Tibial nerve (tissue), 4 donors: ENCODE measurements around the gene SENP1. TPM values are rescaled to one million over a fixed set of nuclear protein-coding genes. Genes with fewer than 3 reads are reported as not detected.
A peak's percentile ranks its signal among the peaks of the same experiment; 100 is the strongest.

Source experiments
- DNase-seq, 2 donors: peaks; one replicate each; pipeline ENCODE4 v3.0.0-alpha.2; 2019; ENCODE audit warnings: low spot score in 2 of 2
- H3K27ac ChIP-seq, 4 donors: fragments of 200-600 bp; sonication (generic) in 3 of 4; one replicate each; pipeline ENCODE4 v1.5.1; 2017 to 2019; ENCODE audit warnings: mild to moderate bottlenecking in 1 of 4
- H3K27me3 ChIP-seq, 2 donors: fragments of 200-600 bp; sonication (generic) in 1 of 2; one replicate each; pipeline versions ENCODE4 v1.5.1 to v1.6.0; 2017 to 2019
- H3K36me3 ChIP-seq, 3 donors: fragments of 200-600 bp; sonication (generic); one replicate each; pipeline ENCODE4 v1.5.1; 2018 to 2019
- H3K4me1 ChIP-seq, 4 donors: fragments of 200-600 bp; sonication (generic) in 3 of 4; one replicate each; pipeline ENCODE4 v1.5.1; 2017 to 2019
- H3K4me3 ChIP-seq, 4 donors: fragments of 200-600 bp; sonication (generic) in 3 of 4; one replicate each; pipeline ENCODE4 v1.5.1; 2017 to 2019; ENCODE audit warnings: mild to moderate bottlenecking in 1 of 4, moderate library complexity in 1 of 4
- H3K9me3 ChIP-seq, 4 donors: fragments of 200-600 bp; sonication (generic) in 3 of 4; one replicate each; pipeline ENCODE4 v1.5.1; 2017 to 2019
- CTCF ChIP-seq, 5 experiments: fragments of 200-600 bp in 3 of 5; fragments of 450-650 bp in 2 of 5; sonication (generic) in 3 of 5; IDR thresholded peaks; one replicate each; pipeline ENCODE4 v1.5.1; 2016 to 2019; ENCODE audit warnings: antibody characterized with exemption in 5 of 5, mild to moderate bottlenecking in 3 of 5, moderate library complexity in 2 of 5
- EP300 ChIP-seq, 2 donors: sonication (generic); formaldehyde crosslinking; IDR thresholded peaks; one replicate each; pipeline ENCODE4 v1.6.1; 2017; ENCODE audit warnings: antibody characterized with exemption in 2 of 2, mild to moderate bottlenecking in 1 of 2
- POLR2A ChIP-seq, 2 donors: fragments of 450-650 bp; IDR thresholded peaks; one replicate each; pipeline ENCODE4 v1.6.1; 2017; ENCODE audit warnings: antibody characterized with exemption in 2 of 2, mild to moderate bottlenecking in 2 of 2, moderate library complexity in 2 of 2
- WGBS, 2 donors: methylation state at CpG; one replicate each; pipeline ENCODE4 v1.1.5; 2018; 5-methylcytosine and 5-hydroxymethylcytosine counted together
- total RNA-seq, 4 donors: library from RNA; depleted of rRNA; stranded (reverse); fragments of >200 nt; gene quantifications; one replicate each; pipeline ENCODE4 v1.1.0, GENCODE V29; 2016

SENP1 gene
- total RNA-seq, 4 donors from 2014 or later = 14.7 to 40.0 (median 21.1) TPM

DNA sequence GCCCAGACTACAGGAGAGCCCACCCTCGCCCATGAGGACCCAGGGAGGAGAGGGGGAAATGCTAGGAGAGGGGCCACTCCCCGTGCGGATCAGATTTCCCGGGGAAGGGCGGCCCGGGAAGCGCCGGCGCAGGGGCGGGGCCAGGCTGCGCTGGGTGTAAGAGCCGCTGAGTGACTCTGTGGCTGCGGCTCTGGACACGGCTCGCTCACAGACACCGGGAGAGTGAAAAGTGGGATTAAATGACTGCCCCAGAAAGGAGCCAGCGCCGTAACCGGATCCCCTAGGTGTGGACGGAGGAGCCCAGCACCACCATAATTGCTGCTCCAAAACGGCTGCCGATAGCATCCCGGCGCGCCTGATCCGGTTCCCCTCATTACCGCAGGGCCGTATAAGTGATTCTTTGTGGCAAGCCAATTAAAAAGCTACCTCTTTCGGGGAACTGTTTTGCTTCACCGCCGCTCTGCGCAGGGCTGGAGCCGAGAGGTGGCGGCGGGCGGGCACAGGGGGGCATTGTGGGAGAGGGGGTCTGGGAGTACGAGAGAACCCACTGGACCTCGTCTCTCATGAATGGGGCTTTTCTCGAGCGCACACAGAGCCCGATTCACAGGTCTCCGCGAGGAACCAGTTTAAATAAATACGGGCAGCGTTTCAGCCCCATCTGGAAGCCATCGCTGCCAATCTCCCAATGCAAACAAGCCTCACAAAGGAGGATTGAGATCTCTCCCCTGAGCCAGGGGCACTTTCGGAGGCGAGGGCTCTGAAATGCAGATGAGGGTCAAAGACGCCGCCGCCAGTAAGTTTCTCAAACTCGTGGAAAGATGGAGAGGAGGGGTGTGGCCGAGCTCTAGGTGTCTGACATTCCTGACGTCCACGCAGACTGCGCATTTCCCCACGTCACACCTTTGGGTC is 104.1 kb downstream of the SENP1 start:
- Histone ChIP-seq H3K36me3 (no peaks in the 10 kb centered on the region), H3K27me3 (peaks cover 0 to 68% of the 10 kb centered on the region in 2 donors), H3K4me1 (peaks cover 0 to 49% (median 37%) of the 10 kb centered on the region in 4 donors), H3K4me3 (peak overlapping the region; percentile 26 to 55 (median 47)), H3K27ac (no peak overlapping the region), H3K9me3 (no peaks in the 10 kb centered on the region)
- no peak for DNase-seq
- WGBS, 2 donors = 1% methylated on average over 57 of the region's 57 CpGs
- TF ChIP-seq EP300 (IDR thresholded peaks at IDR 0.05) = no peak
- no peak for TF ChIP-seq CTCF (IDR thresholded peaks at IDR 0.05)
- TF ChIP-seq POLR2A (IDR thresholded peaks at IDR 0.05) = no peak

DNA sequence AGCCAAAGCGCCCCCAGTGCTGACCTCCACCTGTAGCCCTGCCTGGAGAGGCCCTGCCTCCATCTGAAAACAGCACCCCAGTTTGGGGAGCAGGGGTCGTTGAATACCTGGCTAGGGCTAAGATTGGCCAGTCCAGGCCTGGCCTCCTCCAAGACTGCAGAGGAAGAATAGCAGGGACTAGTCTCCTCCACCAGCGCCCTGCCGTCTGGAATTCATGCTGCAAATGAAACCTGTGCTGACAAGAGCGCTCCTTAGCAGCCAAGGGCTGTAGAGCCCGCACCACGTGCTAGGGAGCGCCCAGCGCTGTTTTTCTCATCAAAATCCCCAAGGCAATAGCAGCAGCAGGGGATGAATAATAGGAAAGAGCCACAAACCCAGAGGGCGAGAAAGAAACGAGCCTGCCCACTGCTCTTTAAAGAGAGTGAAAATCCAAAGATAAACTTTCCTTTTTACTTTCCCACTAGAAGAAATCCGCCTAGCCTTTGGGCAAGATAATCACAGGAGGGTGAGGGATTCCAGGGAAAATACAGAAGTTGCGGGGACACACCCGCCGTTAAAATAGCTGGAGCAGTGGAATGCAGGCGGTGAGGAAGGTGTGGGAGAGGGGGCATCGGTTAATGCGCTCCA is 104.9 kb downstream of the SENP1 start:
- Histone ChIP-seq H3K27ac (no peak overlapping the region), H3K36me3 (no peaks in the 10 kb centered on the region), H3K4me1 (peaks cover 0 to 54% (median 37%) of the 10 kb centered on the region in 4 donors), H3K9me3 (no peaks in the 10 kb centered on the region), H3K27me3 (peaks cover 0 to 60% of the 10 kb centered on the region in 2 donors), H3K4me3 (peak overlapping the region; percentile 26 to 55 (median 47))
- no peak for TF ChIP-seq CTCF (IDR thresholded peaks at IDR 0.05)
- TF ChIP-seq EP300 (IDR thresholded peaks at IDR 0.05) = no peak
- TF ChIP-seq POLR2A (IDR thresholded peaks at IDR 0.05) = no peak
- DNase-seq = no peak
- 10 to 11% methylated on average over 18 of the region's 18 CpGs for WGBS, 2 donors

DNA sequence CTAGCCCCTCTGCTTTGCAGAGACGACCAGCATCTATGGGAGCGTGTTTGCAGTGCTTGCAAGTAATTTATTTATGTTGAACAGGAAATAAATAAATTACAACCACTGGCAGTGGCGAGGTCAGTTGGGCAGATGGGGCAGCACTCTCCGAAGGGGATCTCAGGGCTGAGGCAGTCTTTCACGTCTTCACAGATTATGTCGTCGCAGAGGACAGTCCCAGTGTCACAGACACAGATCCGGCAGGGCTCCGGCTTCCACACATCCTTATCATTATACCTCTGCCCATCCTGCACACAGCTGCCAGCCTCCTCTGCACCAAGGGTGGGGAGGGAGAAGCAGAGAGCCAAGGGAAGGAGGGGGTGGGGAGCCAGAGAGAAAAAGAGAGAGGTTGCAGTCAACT is 106.1 kb downstream of the SENP1 start:
- Histone ChIP-seq H3K9me3 (no peaks in the 10 kb centered on the region), H3K27me3 (peaks cover 0 to 48% of the 10 kb centered on the region in 2 donors), H3K27ac (no peak overlapping the region), H3K36me3 (no peaks in the 10 kb centered on the region), H3K4me3 (no peak overlapping the region), H3K4me1 (peaks cover 0 to 52% (median 36%) of the 10 kb centered on the region in 4 donors)
- DNase-seq = no peak
- TF ChIP-seq CTCF (IDR thresholded peaks at IDR 0.05) (no peak), POLR2A (IDR thresholded peaks at IDR 0.05) (no peak), EP300 (IDR thresholded peaks at IDR 0.05) (no peak)
- WGBS, 2 donors = 74 to 76% methylated on average over 9 of the region's 9 CpGs

GRCh38 chr12:47997321-47997720 is 108.6 kb downstream of the SENP1 start:
- H3K9me3 ChIP-seq = no peaks in the 10 kb centered on the region
- no peak for DNase-seq
- H3K4me3 ChIP-seq = no peak overlapping the region
- WGBS, 2 donors = 72 to 78% methylated on average over 3 of the region's 3 CpGs
- H3K4me1 ChIP-seq = peaks cover 0 to 27% (median 12%) of the 10 kb centered on the region in 4 donors
- no peaks in the 10 kb centered on the region for H3K36me3 ChIP-seq
- H3K27ac ChIP-seq = no peak overlapping the region
- peaks cover 0 to 24% of the 10 kb centered on the region in 2 donors for H3K27me3 ChIP-seq
- TF ChIP-seq CTCF (IDR thresholded peaks at IDR 0.05) (no peak), EP300 (IDR thresholded peaks at IDR 0.05) (no peak), POLR2A (IDR thresholded peaks at IDR 0.05) (no peak)

- H3K27me3 ChIP-seq = peaks cover 0 to 17% of the 10 kb centered on the region in 2 donors
- no peak for DNase-seq
- peaks cover 0 to 14% (median 1%) of the 10 kb centered on the region in 4 donors for H3K4me1 ChIP-seq
- H3K36me3 ChIP-seq = no peaks in the 10 kb centered on the region
- H3K9me3 ChIP-seq = no peaks in the 10 kb centered on the region
- H3K27ac ChIP-seq = no peak overlapping the region
- H3K4me3 ChIP-seq = no peak overlapping the region
- no peak for TF ChIP-seq POLR2A (IDR thresholded peaks at IDR 0.05)
- no peak for TF ChIP-seq CTCF (IDR thresholded peaks at IDR 0.05)
- TF ChIP-seq EP300 (IDR thresholded peaks at IDR 0.05) = no peak
- 21 to 28% methylated on average over 4 of the region's 4 CpGs for WGBS, 2 donors
Measured at GRCh38 chr12:47995981-47996401, 109.9 kb downstream of the SENP1 start.
